BJ (cell line): ENCODE results near the gene SLC26A1. TPM values are rescaled to one million over a fixed set of nuclear protein-coding genes. Genes with fewer than 3 reads are reported as not detected.

ENCODE experiments used
- CTCF ChIA-PET: fragments of 350-600 bp; formaldehyde crosslinking; extraction: SDS; loops from one replicate; lab custom pipeline; 2021; ENCODE audit warnings: antibody characterized with exemption, inconsistent platforms; lab: Yijun Ruan, JAX
- POLR2A ChIA-PET: fragments of 300-600 bp; sonication (Branson Sonifier 250); formaldehyde crosslinking; extraction: SDS; loops from one replicate; lab custom pipeline; 2021; ENCODE audit warnings: antibody characterized with exemption; lab: Charles Lee
- DNase-seq: peaks from one replicate; pipeline ENCODE4 v3.0.0-alpha.2; 2011; ENCODE audit warnings: low read depth
- H3K27me3 ChIP-seq: 2 replicates; pipeline ENCODE4 v1.6.0; 2011; ENCODE audit warnings: low read length; ENCODE audit not compliant: control insufficient read depth, insufficient read depth
- H3K36me3 ChIP-seq: 2 replicates; pipeline ENCODE4 v1.5.1; 2011; ENCODE audit warnings: low read length; ENCODE audit not compliant: control insufficient read depth, insufficient read depth
- H3K4me3 ChIP-seq: 2 replicates; pipeline ENCODE4 v1.5.1; 2011; ENCODE audit warnings: low read depth, mild to moderate bottlenecking, control low read depth, low read length
- polyA plus RNA-seq: library from polyadenylated mRNA; depleted of rRNA; stranded (reverse); fragments of >200 nt; gene quantifications from 2 replicates; pipeline ENCODE4 v1.2.3, GENCODE V29; 2011
- TF ChIP-seq, protein P1 (sequence below): IDR thresholded peaks from 2 replicates; pipeline ENCODE4 v1.5.1; 2011; ENCODE audit warnings: low read depth, mild to moderate bottlenecking, control low read depth, inconsistent platforms, low read length, moderate library complexity; ENCODE audit not compliant: insufficient read depth

SLC26A1 gene
- polyA plus RNA-seq, 1 experiment: not detected

DNA sequence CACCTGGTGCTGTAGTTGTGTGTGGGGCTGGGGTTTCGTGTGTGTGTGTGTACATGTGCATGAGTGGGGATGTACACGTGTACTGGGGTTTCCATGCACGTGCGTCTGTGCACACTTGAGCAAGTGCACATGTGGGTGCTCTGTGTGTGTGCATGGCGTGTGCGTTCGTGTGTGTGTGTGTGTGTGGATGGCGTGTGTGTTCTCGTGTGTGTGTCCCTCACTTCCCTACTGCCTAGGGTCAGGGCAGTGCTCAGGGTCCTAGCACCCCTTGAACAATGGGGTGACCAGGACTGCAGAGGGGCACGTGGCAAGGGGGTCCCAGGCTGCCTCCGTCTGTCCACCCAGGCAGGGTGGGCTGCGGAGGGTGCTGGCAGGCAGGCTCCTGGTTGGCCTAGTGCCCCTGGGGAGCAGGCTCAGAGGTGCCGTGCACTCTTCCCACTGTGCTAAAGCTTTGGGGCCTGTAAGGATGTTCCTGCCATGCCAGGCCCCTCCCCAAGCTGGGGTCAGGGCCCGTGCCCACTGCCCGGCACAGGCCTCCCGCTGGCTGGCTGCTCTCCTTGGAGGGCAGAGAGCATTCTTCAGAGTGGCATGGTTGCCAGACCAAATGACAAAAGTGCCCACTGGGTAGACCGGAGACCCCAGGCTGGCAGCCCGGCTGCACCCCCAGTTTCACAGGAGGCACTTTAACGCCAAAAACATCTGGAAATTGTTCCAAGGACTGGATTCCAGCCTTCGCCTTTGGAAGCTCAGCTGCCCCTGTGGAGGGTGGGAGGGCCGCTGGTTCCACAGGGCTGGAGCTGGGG lies 47.3 kb upstream of the SLC26A1 start:
- H3K27me3 ChIP-seq: no peaks in the 10 kb centered on the region
- CTCF ChIA-PET: no interaction called here
- no peaks in the 10 kb centered on the region for H3K36me3 ChIP-seq
- TF ChIP-seq, protein P1, sequence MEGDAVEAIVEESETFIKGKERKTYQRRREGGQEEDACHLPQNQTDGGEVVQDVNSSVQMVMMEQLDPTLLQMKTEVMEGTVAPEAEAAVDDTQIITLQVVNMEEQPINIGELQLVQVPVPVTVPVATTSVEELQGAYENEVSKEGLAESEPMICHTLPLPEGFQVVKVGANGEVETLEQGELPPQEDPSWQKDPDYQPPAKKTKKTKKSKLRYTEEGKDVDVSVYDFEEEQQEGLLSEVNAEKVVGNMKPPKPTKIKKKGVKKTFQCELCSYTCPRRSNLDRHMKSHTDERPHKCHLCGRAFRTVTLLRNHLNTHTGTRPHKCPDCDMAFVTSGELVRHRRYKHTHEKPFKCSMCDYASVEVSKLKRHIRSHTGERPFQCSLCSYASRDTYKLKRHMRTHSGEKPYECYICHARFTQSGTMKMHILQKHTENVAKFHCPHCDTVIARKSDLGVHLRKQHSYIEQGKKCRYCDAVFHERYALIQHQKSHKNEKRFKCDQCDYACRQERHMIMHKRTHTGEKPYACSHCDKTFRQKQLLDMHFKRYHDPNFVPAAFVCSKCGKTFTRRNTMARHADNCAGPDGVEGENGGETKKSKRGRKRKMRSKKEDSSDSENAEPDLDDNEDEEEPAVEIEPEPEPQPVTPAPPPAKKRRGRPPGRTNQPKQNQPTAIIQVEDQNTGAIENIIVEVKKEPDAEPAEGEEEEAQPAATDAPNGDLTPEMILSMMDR: no peak
- POLR2A ChIA-PET: no interaction called here
- no peak overlapping the region for H3K4me3 ChIP-seq
- no peak for DNase-seq

DNA sequence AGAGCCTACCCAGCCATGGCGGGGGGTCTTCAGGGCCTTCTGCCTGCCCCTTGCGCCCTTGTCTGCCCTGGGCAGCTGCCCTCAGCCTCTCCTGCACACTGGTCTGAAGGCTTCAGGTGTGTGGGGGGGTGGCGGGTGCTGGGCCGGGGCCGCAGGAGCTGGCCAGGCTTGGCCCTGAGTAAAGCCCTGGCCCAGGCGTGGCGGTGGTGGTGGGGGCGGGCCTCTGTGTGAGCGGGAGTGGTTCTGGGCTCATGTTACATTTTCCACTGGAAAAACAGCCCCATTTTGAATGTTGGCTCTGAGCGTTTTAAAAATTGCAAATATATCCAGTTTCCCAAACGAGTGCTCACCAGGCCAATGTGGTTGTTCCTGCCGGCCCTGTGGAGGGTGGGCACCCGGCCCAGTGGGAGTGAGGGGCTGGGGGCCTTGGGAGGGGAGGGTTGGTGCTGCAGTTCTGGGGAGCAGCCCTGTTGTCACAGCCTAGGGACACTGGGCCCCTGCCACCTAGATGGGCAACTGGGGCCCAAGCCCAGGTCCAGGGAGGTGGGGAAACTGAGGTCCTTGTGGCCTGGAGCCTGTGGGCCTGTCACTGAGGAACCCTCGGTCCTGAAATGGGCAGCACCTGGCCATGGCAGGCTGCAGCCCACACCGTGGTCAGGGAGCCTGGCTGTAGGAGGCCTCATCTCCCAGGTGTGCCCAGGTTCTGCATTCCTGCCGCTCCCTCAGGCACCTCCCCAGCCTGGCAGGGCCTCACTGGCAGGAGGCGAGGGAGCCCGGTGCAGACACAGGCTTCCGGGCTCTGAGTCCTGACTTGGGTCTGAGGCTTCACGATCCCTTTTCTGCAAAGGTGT lies 46.5 kb upstream of the SLC26A1 start:
- POLR2A ChIA-PET: no interaction called here
- DNase-seq: no peak
- Histone ChIP-seq H3K27me3 (no peaks in the 10 kb centered on the region), H3K4me3 (no peak overlapping the region), H3K36me3 (no peaks in the 10 kb centered on the region)
- CTCF ChIA-PET: interaction anchor here (0.9 kb wide), 1 partner anchor 52 kb away, joined by 3 read pairs; no protein-coding TSS in a partner anchor
- TF ChIP-seq, protein P1: no peak

GRCh38 chr4:1038948-1039492 lies 45.8 kb upstream of the SLC26A1 start:
- POLR2A ChIA-PET: no interaction called here
- no peaks in the 10 kb centered on the region for H3K36me3 ChIP-seq
- no peak for DNase-seq
- CTCF ChIA-PET: interaction anchor here (0.9 to 1.1 kb wide), 2 partner anchors 29 to 52 kb away, joined by 3 read pairs; no protein-coding TSS in a partner anchor
- no peak overlapping the region for H3K4me3 ChIP-seq
- TF ChIP-seq, protein P1: no peak
- H3K27me3 ChIP-seq: no peaks in the 10 kb centered on the region

DNA sequence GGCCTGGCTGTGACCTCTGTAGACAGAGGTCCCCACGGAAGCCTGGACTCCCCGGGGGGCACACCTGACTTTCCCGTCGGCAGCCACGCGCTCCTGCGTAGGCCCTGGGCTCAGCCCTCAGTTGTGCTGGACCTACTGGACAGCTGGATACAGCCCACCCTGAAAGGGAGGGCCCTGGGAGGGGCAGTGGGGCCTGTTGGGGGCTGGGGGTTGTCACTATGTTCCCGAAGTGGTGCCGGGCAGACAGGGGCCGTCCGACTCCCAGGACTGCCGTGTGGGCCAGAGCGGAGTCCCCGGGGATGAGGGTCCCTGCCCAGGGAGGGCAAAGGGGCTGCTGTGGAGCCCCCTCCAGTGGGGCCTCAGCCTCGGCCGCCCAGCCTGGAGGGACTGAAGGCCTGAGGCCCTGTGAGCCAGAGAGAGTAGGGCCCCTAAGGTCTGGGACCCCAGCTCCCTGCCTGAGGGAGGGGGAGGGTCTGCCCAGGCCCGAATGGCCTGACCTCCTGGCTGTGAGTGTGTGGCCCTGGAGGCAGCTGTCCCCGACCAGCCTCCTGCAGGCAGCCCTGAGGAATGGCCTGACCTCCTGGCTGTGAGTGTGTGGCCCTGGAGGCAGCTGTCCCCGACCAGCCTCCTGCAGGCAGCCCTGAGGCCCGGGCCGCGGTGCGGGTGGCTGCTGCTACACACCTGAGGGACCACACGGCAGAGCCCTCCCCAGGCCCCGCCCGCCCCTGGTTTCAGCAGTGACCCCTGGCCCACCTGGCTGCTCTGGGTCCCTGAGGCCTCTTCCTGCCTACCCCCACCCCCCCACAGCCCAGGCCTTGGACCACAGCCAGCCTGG lies 44.0 kb upstream of the SLC26A1 start:
- Histone ChIP-seq H3K27me3 (no peaks in the 10 kb centered on the region), H3K36me3 (no peaks in the 10 kb centered on the region), H3K4me3 (no peak overlapping the region)
- DNase-seq: no peak
- ChIA-PET POLR2A (no interaction called here), CTCF (no interaction called here)
- TF ChIP-seq, protein P1: no peak
